Spleen (tissue), 11 donors: ENCODE measurements around the gene CRYAB. TPM values are rescaled to one million over a fixed set of nuclear protein-coding genes. Genes with fewer than 3 reads are reported as not detected.

Experiments
- DNase-seq: peaks from one replicate; pipeline ENCODE4 v3.0.0-alpha.2; 2020
- H3K27ac ChIP-seq, 8 donors: fragments of 200-600 bp; sonication (generic) in 7 of 8; 1 replicate in 4 of 8; 2 replicates in 4 of 8; pipeline versions ENCODE4 v1.5.0 to v1.8.0; 2016 to 2021; ENCODE audit warnings: inconsistent platforms in 4 of 8, mild to moderate bottlenecking in 4 of 8, moderate library complexity in 1 of 8
- H3K27me3 ChIP-seq, 7 donors: fragments of 200-600 bp; sonication (generic) in 6 of 7; replicated peaks in 1 of 7; 1 replicate in 4 of 7; 2 replicates in 3 of 7; pipeline versions ENCODE4 v1.5.0 to v1.8.0; 2016 to 2021; ENCODE audit warnings: inconsistent platforms in 3 of 7, mild to moderate bottlenecking in 1 of 7
- H3K36me3 ChIP-seq, 6 donors: fragments of 200-600 bp; sonication (generic) in 5 of 6; 1 replicate in 4 of 6; 2 replicates in 2 of 6; pipeline versions ENCODE4 v1.5.0 to v1.8.0; 2016 to 2021; ENCODE audit warnings: inconsistent platforms in 2 of 6
- H3K4me1 ChIP-seq, 6 donors: fragments of 200-600 bp; sonication (generic) in 5 of 6; 1 replicate in 3 of 6; 2 replicates in 3 of 6; pipeline versions ENCODE4 v1.5.0 to v1.8.0; 2016 to 2021; ENCODE audit warnings: inconsistent platforms in 3 of 6
- H3K4me3 ChIP-seq, 8 donors: fragments of 200-600 bp; sonication (generic) in 7 of 8; 1 replicate in 4 of 8; 2 replicates in 4 of 8; pipeline versions ENCODE4 v1.5.0 to v1.8.0; 2016 to 2021; ENCODE audit warnings: inconsistent platforms in 4 of 8, mild to moderate bottlenecking in 4 of 8, moderate library complexity in 2 of 8
- H3K9me3 ChIP-seq, 8 donors: fragments of 200-600 bp; sonication (generic) in 7 of 8; 1 replicate in 4 of 8; 2 replicates in 4 of 8; pipeline versions ENCODE4 v1.5.0 to v1.8.0; 2016 to 2021; ENCODE audit warnings: inconsistent platforms in 4 of 8
- POLR2A ChIP-seq, 3 donors: fragments of 450-650 bp; IDR thresholded peaks; one replicate each; pipeline ENCODE4 v1.5.1; 2017; ENCODE audit warnings: antibody characterized with exemption in 3 of 3, mild to moderate bottlenecking in 1 of 3
- POLR2AphosphoS5 ChIP-seq, 3 donors: sonication (generic); formaldehyde crosslinking; IDR thresholded peaks; one replicate each; pipeline ENCODE4 v1.5.1; 2017; ENCODE audit warnings: antibody characterized with exemption in 3 of 3
- WGBS, 5 donors: extraction: QIAGEN DNeasy Blood & Tissue Kit in 3 of 5; methylation state at CpG; one replicate each; pipeline versions ENCODE4 v1.1.5 to v1.1.7; 2013 to 2018; 5-methylcytosine and 5-hydroxymethylcytosine counted together
- intact Hi-C: fragments of 100-400 bp; cut with DNase I; formaldehyde crosslinking; loops from one replicate; pipeline ENCODE4 v1.15.0; 2023; ENCODE audit warnings: low total_unique reads
- polyA plus RNA-seq, 3 donors: library from polyadenylated mRNA; stranded (reverse); fragments of 200-250 nt; gene quantifications; one replicate each; pipeline ENCODE4 v1.2.1, GENCODE V29; 2013
- total RNA-seq, 7 donors: library from RNA; depleted of rRNA in 3 of 7; stranded (reverse); fragments of >200 nt in 3 of 7; fragmentation: NEBNext Ultra II Directional in 4 of 7; extraction: Animal tissue kit (Norgen Biotek cat#: 25700) in 4 of 7; gene quantifications; one replicate each; pipeline versions ENCODE4 v1.1.0 to v1.2.1, GENCODE V29; 2016 to 2021
- TF ChIP-seq, protein P1 (sequence below), 11 experiments: fragments of 200-600 bp in 7 of 11; fragments of 450-650 bp in 4 of 11; sonication (generic) in 4 of 11; IDR thresholded peaks in 8 of 11; conservative IDR thresholded peaks in 3 of 11; 1 replicate in 7 of 11; 2 replicates in 4 of 11; pipeline versions ENCODE4 v1.4.0 to v1.8.0; 2016 to 2021; ENCODE audit warnings: antibody characterized with exemption in 11 of 11, inconsistent platforms in 4 of 11, mild to moderate bottlenecking in 1 of 11
- donor health status: healthy with polysubstance abuse.
- donor health status: DM: no; HTN: no; CAD: no; lungs with moderate emphysema.
- donor health status: DM: no; HTN: no; CAD: no.
- donor health status: Bipolar disorder and iron deficiency.
- donor health status: healthy.
- donor health status: DM: no; HTN: no; CAD: no.
- donor health status: DM: yes; HTN: yes; CAD: no.

The CRYAB gene
- total and polyA plus RNA-seq, 10 donors: 11.2 to 78.7 (median 53.8) TPM

DNA sequence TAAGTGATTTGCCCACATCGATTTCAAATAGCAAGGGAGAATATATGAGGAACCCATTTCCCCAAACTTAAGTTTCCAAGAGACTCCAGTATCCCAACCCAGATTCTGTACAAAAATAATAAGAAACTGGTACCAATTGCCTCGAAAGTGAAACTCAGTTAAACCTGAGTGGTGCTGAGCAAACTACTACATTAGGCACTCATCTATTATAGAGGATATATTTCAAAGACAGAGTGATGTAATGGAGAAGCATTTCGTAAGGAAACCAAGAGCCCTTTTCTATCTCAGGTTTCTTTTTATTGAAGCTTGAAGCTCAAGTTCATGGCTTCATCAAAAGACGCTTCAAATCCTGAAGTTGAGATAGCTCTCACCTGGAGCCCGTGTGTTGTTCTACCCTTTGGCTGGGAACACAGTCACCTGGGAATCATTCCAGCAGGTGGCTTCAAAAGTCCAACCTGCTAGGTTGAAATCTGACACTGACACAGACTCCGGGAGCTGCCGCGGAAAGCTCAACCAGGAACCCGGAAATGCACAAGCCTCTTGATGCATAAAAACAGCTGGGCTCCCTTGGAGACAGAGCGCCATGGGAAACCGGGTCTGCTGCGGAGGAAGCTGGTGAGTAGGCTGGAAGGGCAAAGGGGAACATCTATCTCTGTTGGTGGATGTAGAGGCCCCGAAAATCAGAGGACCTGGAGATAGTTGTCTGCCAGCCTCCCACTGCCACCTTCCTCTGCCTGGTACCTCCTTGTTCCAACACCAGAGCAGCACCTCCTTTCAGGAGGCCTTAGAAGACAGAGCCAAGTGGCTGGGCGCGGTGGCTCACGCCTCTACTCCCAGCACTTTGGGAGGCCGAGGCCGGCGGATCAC is 7.1 kb upstream of the CRYAB start, which contains the start of gene C11orf52:
Gene C11orf52, plus strand, starts transcription at position 524 of the 867 bp plus-strand sequence. Its CDS starts 60 bp downstream, at position 584.
- Histone ChIP-seq H3K36me3 (no peaks in the 10 kb centered on the region), H3K27ac (peak within 1 kb of the TSS in 5 of 8 donors; percentile 2 to 43 (median 34)), H3K9me3 (no peaks in the 10 kb centered on the region), H3K4me3 (peak within 1 kb of the TSS in 1 of 8 donors; percentile 25), H3K27me3 (peaks cover 0 to 21% (median 5%) of the 10 kb centered on the region in 7 donors), H3K4me1 (peaks cover 0 to 12% (median 0%) of the 10 kb centered on the region in 6 donors)
- DNase-seq: no peak
- 68 to 78% (median 70%) methylated on average over 19 of the region's 19 CpGs for WGBS, 5 donors
- intact Hi-C loops: no loop called here
- TF ChIP-seq, protein P1, sequence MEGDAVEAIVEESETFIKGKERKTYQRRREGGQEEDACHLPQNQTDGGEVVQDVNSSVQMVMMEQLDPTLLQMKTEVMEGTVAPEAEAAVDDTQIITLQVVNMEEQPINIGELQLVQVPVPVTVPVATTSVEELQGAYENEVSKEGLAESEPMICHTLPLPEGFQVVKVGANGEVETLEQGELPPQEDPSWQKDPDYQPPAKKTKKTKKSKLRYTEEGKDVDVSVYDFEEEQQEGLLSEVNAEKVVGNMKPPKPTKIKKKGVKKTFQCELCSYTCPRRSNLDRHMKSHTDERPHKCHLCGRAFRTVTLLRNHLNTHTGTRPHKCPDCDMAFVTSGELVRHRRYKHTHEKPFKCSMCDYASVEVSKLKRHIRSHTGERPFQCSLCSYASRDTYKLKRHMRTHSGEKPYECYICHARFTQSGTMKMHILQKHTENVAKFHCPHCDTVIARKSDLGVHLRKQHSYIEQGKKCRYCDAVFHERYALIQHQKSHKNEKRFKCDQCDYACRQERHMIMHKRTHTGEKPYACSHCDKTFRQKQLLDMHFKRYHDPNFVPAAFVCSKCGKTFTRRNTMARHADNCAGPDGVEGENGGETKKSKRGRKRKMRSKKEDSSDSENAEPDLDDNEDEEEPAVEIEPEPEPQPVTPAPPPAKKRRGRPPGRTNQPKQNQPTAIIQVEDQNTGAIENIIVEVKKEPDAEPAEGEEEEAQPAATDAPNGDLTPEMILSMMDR (IDR thresholded peaks at IDR 0.05 in 8 of 11, conservative IDR thresholded peaks at IDR 0.05 in 3 of 11): no peak

GRCh38 chr11:111917788-111918187 is 6.2 kb upstream of the CRYAB start:
- intact Hi-C loops: no loop called here

GRCh38 chr11:111917312-111917711 is 5.7 kb upstream of the CRYAB start:
- Histone ChIP-seq H3K9me3 (no peaks in the 10 kb centered on the region), H3K27ac (no peak overlapping the region), H3K4me1 (peaks cover 0 to 3% (median 0%) of the 10 kb centered on the region in 6 donors), H3K36me3 (no peaks in the 10 kb centered on the region), H3K4me3 (no peak overlapping the region), H3K27me3 (peaks cover 0 to 34% (median 17%) of the 10 kb centered on the region in 7 donors)
- TF ChIP-seq POLR2AphosphoS5 (IDR thresholded peaks at IDR 0.05): no peak
- TF ChIP-seq, protein P1 (IDR thresholded peaks at IDR 0.05 in 8 of 11, conservative IDR thresholded peaks at IDR 0.05 in 3 of 11): no peak
- no peak for TF ChIP-seq POLR2A (IDR thresholded peaks at IDR 0.05)
- WGBS, 5 donors: 68 to 90% (median 83%) methylated on average over 2 of the region's 2 CpGs
- DNase-seq: no peak
- intact Hi-C loops: no loop called here

More at GRCh38 chr11:111917788-111918187, 6.2 kb upstream of the CRYAB start:
- Histone ChIP-seq H3K36me3 (no peaks in the 10 kb centered on the region), H3K4me3 (no peak overlapping the region), H3K4me1 (peaks cover 0 to 8% (median 0%) of the 10 kb centered on the region in 6 donors), H3K27me3 (peaks cover 0 to 30% (median 12%) of the 10 kb centered on the region in 7 donors), H3K27ac (peak overlapping the region in 1 of 8 donors; percentile 34), H3K9me3 (no peaks in the 10 kb centered on the region)
- 89 to 97% (median 91%) methylated on average over 3 of the region's 3 CpGs for WGBS, 5 donors
- TF ChIP-seq POLR2A (IDR thresholded peaks at IDR 0.05) (no peak), POLR2AphosphoS5 (IDR thresholded peaks at IDR 0.05) (no peak)
- TF ChIP-seq, protein P1 (IDR thresholded peaks at IDR 0.05 in 8 of 11, conservative IDR thresholded peaks at IDR 0.05 in 3 of 11): no peak
- no peak for DNase-seq

DNA sequence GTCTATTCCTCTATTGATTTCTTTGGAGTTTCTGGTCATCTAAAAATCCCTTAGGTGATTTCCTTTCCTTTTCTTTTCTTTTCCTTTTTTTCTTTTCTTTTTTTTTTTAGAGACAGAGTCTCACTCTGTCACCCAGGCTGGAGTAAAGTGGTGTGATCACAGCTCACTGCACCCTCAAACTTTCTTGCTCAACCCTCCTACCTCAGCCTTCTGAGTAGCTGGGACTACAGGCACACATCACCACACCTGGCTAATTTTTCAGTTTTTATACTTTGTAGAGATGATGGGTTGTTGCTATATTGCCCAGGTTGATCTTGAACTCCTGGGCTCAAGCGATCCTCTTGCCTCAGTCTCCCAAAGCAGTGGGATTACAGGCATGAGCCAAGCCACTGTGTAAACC is 5.2 kb upstream of the CRYAB start:
- Histone ChIP-seq H3K4me3 (no peak overlapping the region), H3K27ac (no peak overlapping the region), H3K4me1 (no peaks in the 10 kb centered on the region), H3K9me3 (no peaks in the 10 kb centered on the region), H3K27me3 (peaks cover 0 to 40% (median 22%) of the 10 kb centered on the region in 7 donors), H3K36me3 (no peaks in the 10 kb centered on the region)
- DNase-seq: no peak
- intact Hi-C loops: no loop called here
- WGBS, 5 donors: 90 to 100% (median 94%) methylated on average over 1 of the region's 1 CpG
- TF ChIP-seq POLR2A (IDR thresholded peaks at IDR 0.05) (no peak), POLR2AphosphoS5 (IDR thresholded peaks at IDR 0.05) (no peak)
- TF ChIP-seq, protein P1 (IDR thresholded peaks at IDR 0.05 in 8 of 11, conservative IDR thresholded peaks at IDR 0.05 in 3 of 11): no peak
